Neutrophil (primary cell): ENCODE data around the gene STX8.
A peak's percentile ranks its signal among the peaks of the same experiment; 100 is the strongest.
"Not testable (repeated sequence)": the region's sequence is repeated elsewhere in the genome, so short reads cannot be mapped to it uniquely, and the experiment has no call there.

ENCODE experiments used
- H3K27ac ChIP-seq: fragments of 200-600 bp; sonication (generic); 2 replicates; pipeline ENCODE4 v1.5.1; 2016; ENCODE audit warnings: mild to moderate bottlenecking, moderate library complexity
- H3K27me3 ChIP-seq: fragments of 200-600 bp; sonication (generic); 2 replicates; pipeline ENCODE4 v1.6.0; 2016; ENCODE audit warnings: mild to moderate bottlenecking
- H3K36me3 ChIP-seq: fragments of 200-600 bp; sonication (generic); 2 replicates; pipeline ENCODE4 v1.5.1; 2017
- H3K4me1 ChIP-seq, 2 experiments: fragments of 200-600 bp in 1 of 2; sonication (generic) in 1 of 2; 1 replicate in 1 of 2; 2 replicates in 1 of 2; pipeline versions ENCODE4 v1.5.1 to v1.6.1; 2013 to 2016; ENCODE audit warnings: low read depth in 1 of 2, low read length in 1 of 2, mild to moderate bottlenecking in 1 of 2, moderate library complexity in 1 of 2; ENCODE audit not compliant: control insufficient read depth in 1 of 2, insufficient read depth in 1 of 2
- H3K4me3 ChIP-seq, 2 experiments: fragments of 200-600 bp in 1 of 2; sonication (generic) in 1 of 2; 1 replicate in 1 of 2; 2 replicates in 1 of 2; pipeline ENCODE4 v1.5.1; 2013 to 2016; ENCODE audit warnings: low read depth in 1 of 2, low read length in 1 of 2, mild to moderate bottlenecking in 1 of 2, moderate library complexity in 1 of 2
- H3K9me3 ChIP-seq: fragments of 200-600 bp; sonication (generic); 2 replicates; pipeline ENCODE4 v1.5.1; 2016
- CTCF ChIP-seq: fragments of 200-600 bp; sonication (generic); IDR thresholded peaks from 2 replicates; pipeline ENCODE4 v1.5.1; 2016; ENCODE audit warnings: antibody characterized with exemption

STX8 gene

GRCh38 chr17:9575381-9576101 is at the start of gene STX8:
TSS of gene STX8 (minus strand) at chr17:9575820. CDS start at chr17:9575808, 12 bp downstream.
- H3K9me3 ChIP-seq = no peaks in the 10 kb centered on the region
- H3K27ac ChIP-seq = peak within 1 kb of the TSS; percentile 39
- peaks cover 27% of the 10 kb centered on the region in 2 experiments for H3K4me1 ChIP-seq
- H3K4me3 ChIP-seq = peak within 1 kb of the TSS; percentile 68 to 86
- peaks cover 3% of the 10 kb centered on the region for H3K36me3 ChIP-seq
- H3K27me3 ChIP-seq = no peaks in the 10 kb centered on the region
- no peak for TF ChIP-seq CTCF

GRCh38 chr17:9622961-9623360 is 47.3 kb upstream of the STX8 start:
- peaks cover 3% of the 10 kb centered on the region for H3K27me3 ChIP-seq
- H3K4me3 ChIP-seq = no peak overlapping the region
- H3K36me3 ChIP-seq = no peaks in the 10 kb centered on the region
- no peaks in the 10 kb centered on the region for H3K4me1 ChIP-seq
- TF ChIP-seq CTCF = no peak
- no peak overlapping the region for H3K27ac ChIP-seq
- no peaks in the 10 kb centered on the region for H3K9me3 ChIP-seq

- Histone ChIP-seq H3K9me3 (no peaks in the 10 kb centered on the region), H3K4me3 (no peak overlapping the region), H3K36me3 (no peaks in the 10 kb centered on the region), H3K27me3 (peaks cover 17% of the 10 kb centered on the region), H3K27ac (no peak overlapping the region), H3K4me1 (no peaks in the 10 kb centered on the region)
- TF ChIP-seq CTCF = no peak
Observed at GRCh38 chr17:9615486-9615885, 39.9 kb upstream of the STX8 start.

- no peak for TF ChIP-seq CTCF
- H3K27me3 ChIP-seq = peaks cover 17% of the 10 kb centered on the region
Observed at GRCh38 chr17:9612006-9612405, 36.4 kb upstream of the STX8 start.

GRCh38 chr17:9611557-9611956 is 35.9 kb upstream of the STX8 start:
- H3K4me1 ChIP-seq = no peaks in the 10 kb centered on the region
- no peak overlapping the region for H3K27ac ChIP-seq
- no peak overlapping the region for H3K4me3 ChIP-seq
- no peak for TF ChIP-seq CTCF
- no peaks in the 10 kb centered on the region for H3K36me3 ChIP-seq
- H3K9me3 ChIP-seq = no peaks in the 10 kb centered on the region
- peaks cover 17% of the 10 kb centered on the region for H3K27me3 ChIP-seq

More at GRCh38 chr17:9612006-9612405, 36.4 kb upstream of the STX8 start:
- H3K36me3 ChIP-seq = no peaks in the 10 kb centered on the region
- no peak overlapping the region for H3K27ac ChIP-seq
- no peaks in the 10 kb centered on the region for H3K9me3 ChIP-seq
- H3K4me1 ChIP-seq = no peaks in the 10 kb centered on the region
- H3K4me3 ChIP-seq = no peak overlapping the region

GRCh38 chr17:9607058-9607457 is 31.4 kb upstream of the STX8 start:
- H3K36me3 ChIP-seq, H3K27ac ChIP-seq, H3K4me1 ChIP-seq, H3K27me3 ChIP-seq, H3K4me3 ChIP-seq, H3K9me3 ChIP-seq: not testable (repeated sequence)
